ENCODE measurements around the gene ACOD1.
A peak's percentile ranks its signal among the peaks of the same experiment; 100 is the strongest.

The ACOD1 gene

DNA sequence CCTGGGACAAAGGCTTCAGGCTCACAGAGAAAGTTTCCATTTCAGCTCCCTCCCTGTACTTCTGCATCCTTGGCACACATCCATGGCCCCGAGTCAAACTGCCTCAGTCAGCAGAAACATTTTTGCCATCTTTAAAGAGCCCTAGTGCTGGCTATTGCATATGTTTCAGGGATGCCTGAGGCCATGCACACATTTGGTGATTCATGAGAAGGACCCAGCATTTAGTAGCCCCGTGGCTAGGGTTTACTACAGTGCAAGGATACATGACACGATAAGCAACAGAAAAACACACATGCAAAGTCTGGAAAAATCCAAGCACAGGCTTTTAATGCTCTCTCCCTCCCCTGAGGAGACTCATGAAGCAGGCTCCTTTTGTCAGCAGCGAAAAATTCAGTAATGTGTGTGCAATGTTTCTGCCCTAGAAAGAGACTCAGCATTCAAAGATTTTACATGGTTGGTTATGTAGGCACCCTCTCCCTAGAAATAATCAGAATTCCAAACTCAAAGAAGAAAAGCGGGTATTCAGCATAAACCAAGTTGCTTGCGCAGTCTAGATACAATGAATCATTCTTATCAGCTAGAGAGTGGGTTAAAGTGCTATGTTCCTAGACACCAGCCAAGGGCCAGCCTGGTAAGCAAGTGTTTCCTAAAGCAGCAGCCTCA is 17.6 kb downstream of the ACOD1 start:
- no peak overlapping the region for H3K4me3 ChIP-seq (ENCODE audit: low read depth, low read length)
- DNase-seq (ENCODE audit: low read depth), result no peak

DNA sequence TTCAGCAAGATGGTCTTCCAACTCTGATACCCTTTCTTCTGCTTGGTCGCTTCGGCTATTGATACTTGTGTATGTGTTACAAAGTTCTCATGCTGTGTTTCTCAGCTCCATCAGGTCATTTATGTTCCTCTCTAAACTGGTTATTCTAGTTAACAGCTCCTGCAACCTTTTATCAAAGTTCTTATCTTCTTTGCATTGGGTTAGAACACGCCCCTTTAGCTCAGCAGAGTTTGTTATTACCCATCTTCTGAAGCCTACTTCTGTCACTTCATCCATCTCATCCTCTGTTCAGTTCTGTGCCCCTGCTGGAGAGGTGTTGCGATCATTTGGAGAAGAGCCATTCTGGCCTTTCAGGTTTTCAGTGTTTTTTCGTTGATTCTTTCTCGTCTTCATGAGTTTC is 18.7 kb downstream of the ACOD1 start:
- no peak for DNase-seq (ENCODE audit: low read depth)
- H3K4me3 ChIP-seq (ENCODE audit: low read depth, low read length), result no peak overlapping the region
- TF ChIP-seq, protein P1, sequence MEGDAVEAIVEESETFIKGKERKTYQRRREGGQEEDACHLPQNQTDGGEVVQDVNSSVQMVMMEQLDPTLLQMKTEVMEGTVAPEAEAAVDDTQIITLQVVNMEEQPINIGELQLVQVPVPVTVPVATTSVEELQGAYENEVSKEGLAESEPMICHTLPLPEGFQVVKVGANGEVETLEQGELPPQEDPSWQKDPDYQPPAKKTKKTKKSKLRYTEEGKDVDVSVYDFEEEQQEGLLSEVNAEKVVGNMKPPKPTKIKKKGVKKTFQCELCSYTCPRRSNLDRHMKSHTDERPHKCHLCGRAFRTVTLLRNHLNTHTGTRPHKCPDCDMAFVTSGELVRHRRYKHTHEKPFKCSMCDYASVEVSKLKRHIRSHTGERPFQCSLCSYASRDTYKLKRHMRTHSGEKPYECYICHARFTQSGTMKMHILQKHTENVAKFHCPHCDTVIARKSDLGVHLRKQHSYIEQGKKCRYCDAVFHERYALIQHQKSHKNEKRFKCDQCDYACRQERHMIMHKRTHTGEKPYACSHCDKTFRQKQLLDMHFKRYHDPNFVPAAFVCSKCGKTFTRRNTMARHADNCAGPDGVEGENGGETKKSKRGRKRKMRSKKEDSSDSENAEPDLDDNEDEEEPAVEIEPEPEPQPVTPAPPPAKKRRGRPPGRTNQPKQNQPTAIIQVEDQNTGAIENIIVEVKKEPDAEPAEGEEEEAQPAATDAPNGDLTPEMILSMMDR (IDR thresholded peaks at IDR 0.05; ENCODE audit: insufficient read depth, low read depth, low read length, missing control alignments), result no peak

More for the DNA sequence above, 17.6 kb downstream of the ACOD1 start:
- TF ChIP-seq, protein P1 (IDR thresholded peaks at IDR 0.05; ENCODE audit: insufficient read depth, low read depth, low read length, missing control alignments), result no peak

DNA sequence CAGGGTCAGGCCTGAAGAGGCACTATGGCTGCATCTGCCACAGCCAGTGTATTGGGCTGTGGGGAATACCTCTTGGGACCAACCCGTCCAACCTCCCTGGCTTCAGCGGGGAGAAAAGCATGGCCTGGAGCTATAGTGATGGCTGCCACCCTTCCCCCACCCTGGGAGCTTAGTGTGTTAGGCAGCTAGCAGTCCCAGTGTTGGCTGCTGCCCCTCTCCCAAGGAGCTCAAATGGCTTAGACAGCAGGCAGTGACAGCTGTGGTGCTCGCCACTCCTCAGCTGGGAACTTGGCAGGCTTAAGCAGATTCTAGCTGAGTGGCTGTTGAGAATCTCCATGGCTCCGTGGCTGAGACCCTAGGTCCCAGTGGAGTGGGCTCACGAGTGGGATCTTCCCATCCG is 19.7 kb downstream of the ACOD1 start:
- TF ChIP-seq, protein P1 (IDR thresholded peaks at IDR 0.05; ENCODE audit: insufficient read depth, low read depth, low read length, missing control alignments), result no peak
- no peak overlapping the region for H3K4me3 ChIP-seq (ENCODE audit: low read depth, low read length)
- DNase-seq (ENCODE audit: low read depth), result no peak

DNA sequence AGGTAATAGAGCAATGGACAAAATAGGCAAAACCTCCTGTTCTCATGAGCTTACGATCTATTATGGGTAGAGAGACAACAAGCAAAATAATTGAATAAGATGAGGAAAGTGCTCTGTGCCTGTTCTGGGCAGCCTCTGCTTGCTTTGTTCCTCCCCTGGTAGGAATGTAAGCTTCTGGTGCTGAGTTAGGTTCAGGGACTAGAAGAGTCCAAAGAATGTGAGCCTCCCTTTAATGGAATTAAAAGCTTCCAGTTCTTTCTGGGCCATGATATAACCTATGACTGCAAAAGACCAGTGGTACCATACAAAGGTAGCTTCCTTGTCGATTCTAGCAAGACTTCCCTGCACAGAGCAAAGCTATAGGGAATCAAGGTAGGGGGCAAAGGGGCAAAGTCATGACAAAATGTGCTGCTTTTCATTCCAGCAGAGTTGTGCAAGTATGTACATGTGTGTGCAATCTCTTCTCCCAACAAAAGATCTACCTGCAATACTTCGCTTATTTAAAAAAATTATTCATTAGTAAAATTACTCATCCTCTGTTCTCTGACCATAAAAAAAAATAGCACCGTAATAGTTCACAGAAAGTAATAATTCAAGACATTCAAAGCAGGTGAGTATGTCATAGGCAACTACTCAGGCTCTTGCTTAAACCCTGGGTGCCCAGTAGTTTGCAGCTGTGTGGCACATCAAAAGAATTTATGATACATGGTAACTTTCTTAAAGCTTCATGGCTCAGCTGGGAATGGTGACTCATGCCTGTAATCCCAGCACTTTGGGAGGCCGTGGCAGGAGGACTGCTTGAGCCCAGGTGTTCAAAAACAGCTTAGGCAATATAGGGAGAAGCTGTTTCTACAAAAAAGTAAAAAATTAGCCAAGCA is 21.4 kb downstream of the ACOD1 start:
- H3K4me3 ChIP-seq (ENCODE audit: low read depth, low read length), result no peak overlapping the region
- no peak for DNase-seq (ENCODE audit: low read depth)
- TF ChIP-seq, protein P1 (IDR thresholded peaks at IDR 0.05; ENCODE audit: insufficient read depth, low read depth, low read length, missing control alignments), result no peak

DNA sequence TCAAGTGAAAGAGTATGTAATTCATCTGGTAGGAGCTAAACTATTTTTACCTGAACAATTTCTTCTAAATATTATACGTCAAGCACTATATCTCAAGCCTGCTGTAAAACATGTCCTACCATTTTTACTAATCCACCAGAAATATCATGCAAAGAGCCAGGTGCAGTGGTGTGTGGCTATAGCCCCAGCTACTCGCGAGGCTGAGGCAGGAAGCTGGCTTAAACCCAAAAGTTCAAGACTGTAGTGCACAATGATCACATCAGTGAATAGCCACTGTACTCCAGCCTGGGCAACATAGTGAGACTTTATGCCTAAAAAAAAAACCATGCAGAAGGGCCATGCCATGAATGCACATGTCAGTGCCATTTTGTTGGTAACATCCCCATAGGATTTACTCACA is 22.9 kb downstream of the ACOD1 start:
- TF ChIP-seq, protein P1 (IDR thresholded peaks at IDR 0.05; ENCODE audit: insufficient read depth, low read depth, low read length, missing control alignments), result no peak
- no peak overlapping the region for H3K4me3 ChIP-seq (ENCODE audit: low read depth, low read length)

DNA sequence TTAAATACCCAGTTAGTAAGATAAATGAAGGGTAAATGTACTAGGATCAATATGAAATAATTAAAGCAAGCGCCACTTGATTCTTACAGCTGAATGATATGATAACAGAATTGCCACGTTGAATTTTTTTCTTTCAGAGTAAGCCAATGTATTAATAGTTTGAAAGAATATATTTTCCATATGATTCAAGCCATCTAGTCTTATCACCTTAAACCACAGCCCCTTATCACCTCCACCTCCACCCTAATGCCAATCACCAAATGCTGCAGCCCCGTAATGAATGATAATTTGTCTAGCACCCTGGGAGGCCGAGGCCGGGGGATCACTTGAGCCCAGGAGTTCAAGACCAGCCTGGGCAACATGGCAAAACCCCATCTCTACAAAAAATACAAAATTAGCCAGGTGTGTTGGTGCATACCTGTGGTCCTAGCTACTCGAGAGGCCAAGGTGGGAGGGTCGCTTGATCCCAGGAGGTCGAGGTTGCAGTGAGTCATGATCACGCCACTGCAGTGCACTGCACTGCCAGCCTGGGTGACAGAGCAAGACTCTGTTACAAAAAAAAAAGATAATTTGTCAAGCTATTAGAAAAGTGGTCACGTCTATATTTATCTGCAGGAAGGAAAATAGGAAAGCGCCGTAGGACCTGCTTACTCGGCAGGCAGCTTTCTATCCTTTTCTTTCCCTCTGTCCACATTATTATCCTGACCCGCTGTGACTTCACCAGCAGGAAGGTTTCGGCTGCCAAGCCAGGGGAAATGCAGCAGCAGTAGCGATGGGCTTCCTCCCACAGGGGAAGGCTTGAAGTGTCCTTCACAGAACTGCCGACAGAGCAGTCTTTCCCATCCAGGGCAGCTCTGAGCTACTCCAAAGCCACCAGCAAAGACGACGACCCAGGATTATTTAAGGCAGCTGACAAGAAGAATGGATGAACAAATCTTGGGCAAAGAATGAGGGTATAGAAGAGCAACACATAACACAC is 23.8 kb downstream of the ACOD1 start:
- TF ChIP-seq, protein P1 (IDR thresholded peaks at IDR 0.05; ENCODE audit: insufficient read depth, low read depth, low read length, missing control alignments), result no peak
- DNase-seq (ENCODE audit: low read depth), result no peak
- no peak overlapping the region for H3K4me3 ChIP-seq (ENCODE audit: low read depth, low read length)

More for the DNA sequence above, 22.9 kb downstream of the ACOD1 start:
- DNase-seq (ENCODE audit: low read depth), result peak; percentile 13
